T-helper 1 cell treated with Interleukin-12 subunit alpha and Interleukin-12 subunit beta and Interleukin-4 antibody, amounts not matched to agents 30 μg/mL and 1 μg/mL, for 36 hours (primary cell): ENCODE data around the gene MAF.

ENCODE experiments used
- H3K27ac Mint-ChIP-seq: one replicate; pipeline ENCODE4 v1.8.0; 2021; ENCODE audit warnings: mild to moderate bottlenecking, mixed read lengths
- H3K27me3 Mint-ChIP-seq: one replicate; pipeline ENCODE4 v1.8.0; 2021; ENCODE audit warnings: low read depth, mixed read lengths
- H3K36me3 Mint-ChIP-seq: one replicate; pipeline ENCODE4 v1.8.0; 2021; ENCODE audit warnings: low read depth, mixed read lengths
- H3K4me1 Mint-ChIP-seq: one replicate; pipeline ENCODE4 v1.8.0; 2021; ENCODE audit warnings: low read depth, mixed read lengths
- H3K4me3 Mint-ChIP-seq: one replicate; pipeline ENCODE4 v1.8.0; 2021; ENCODE audit warnings: mild to moderate bottlenecking, moderate library complexity, mixed read lengths
- H3K9me3 Mint-ChIP-seq: one replicate; pipeline ENCODE4 v1.8.0; 2021; ENCODE audit warnings: mixed read lengths

Gene MAF

GRCh38 chr16:79601931-79602627, 1.5 kb upstream of the MAF start:
- Mint-ChIP-seq H3K27me3 (peaks cover 7% of the 10 kb centered on the region), H3K36me3 (peaks cover 14% of the 10 kb centered on the region)

GRCh38 chr16:79601092-79601930, 774 bp upstream of the MAF start:
- Mint-ChIP-seq H3K9me3 (no peaks in the 10 kb centered on the region), H3K27ac (peak overlapping the region; percentile 92), H3K4me3 (peak overlapping the region; percentile 93), H3K4me1 (peaks cover 37% of the 10 kb centered on the region), H3K36me3 (peaks cover 16% of the 10 kb centered on the region), H3K27me3 (peaks cover 7% of the 10 kb centered on the region)

More at GRCh38 chr16:79601931-79602627, 1.5 kb upstream of the MAF start:
- H3K9me3 Mint-ChIP-seq = no peaks in the 10 kb centered on the region
- peak overlapping the region; percentile 93 for H3K4me3 Mint-ChIP-seq
- peaks cover 36% of the 10 kb centered on the region for H3K4me1 Mint-ChIP-seq
- peak overlapping the region; percentile 92 for H3K27ac Mint-ChIP-seq

DNA sequence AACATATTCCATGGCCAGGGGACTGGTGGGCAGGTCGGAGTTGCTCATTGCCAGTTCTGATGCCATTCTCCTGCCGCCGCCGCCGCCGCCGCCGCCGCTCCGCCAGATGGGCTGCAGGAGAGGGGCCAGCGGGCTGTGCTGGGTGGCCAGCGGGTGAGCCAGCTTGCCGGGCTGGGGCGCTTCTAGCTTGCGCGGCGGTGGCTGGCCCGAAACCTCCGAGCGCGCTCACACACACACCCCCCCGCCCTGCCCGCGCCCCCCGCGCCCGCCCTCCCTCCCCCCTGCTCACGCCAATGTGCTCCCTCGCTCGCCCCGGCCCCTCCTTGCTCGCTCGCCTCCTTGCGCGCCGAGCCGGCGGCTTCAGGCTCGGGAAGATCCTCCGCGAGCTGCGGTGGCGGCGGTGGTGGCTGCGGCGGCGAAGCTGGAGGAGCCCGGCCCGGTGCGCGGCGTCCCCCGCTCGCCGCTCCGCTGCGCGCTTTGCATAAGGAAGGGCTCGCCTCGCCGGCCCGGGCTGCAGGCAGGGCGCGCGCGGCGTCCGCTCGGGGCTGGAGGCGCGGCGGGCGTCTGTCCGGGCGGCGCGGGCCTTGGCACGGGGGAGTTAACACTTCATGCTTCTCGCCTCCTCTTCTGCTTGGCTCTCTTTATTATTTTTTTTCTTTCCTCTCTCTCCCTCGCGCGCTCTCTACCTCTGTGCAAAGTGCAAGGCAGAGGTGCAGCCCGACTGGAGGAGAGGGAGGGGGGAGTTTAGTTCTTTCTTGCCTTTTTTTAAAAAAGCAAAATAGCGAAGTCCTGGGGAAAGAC, 500 bp downstream of the MAF start:
- Mint-ChIP-seq H3K4me3 (peak overlapping the region; percentile 93), H3K4me1 (peaks cover 36% of the 10 kb centered on the region), H3K27ac (peak overlapping the region; percentile 94), H3K27me3 (peaks cover 7% of the 10 kb centered on the region), H3K9me3 (no peaks in the 10 kb centered on the region), H3K36me3 (peaks cover 28% of the 10 kb centered on the region)

DNA sequence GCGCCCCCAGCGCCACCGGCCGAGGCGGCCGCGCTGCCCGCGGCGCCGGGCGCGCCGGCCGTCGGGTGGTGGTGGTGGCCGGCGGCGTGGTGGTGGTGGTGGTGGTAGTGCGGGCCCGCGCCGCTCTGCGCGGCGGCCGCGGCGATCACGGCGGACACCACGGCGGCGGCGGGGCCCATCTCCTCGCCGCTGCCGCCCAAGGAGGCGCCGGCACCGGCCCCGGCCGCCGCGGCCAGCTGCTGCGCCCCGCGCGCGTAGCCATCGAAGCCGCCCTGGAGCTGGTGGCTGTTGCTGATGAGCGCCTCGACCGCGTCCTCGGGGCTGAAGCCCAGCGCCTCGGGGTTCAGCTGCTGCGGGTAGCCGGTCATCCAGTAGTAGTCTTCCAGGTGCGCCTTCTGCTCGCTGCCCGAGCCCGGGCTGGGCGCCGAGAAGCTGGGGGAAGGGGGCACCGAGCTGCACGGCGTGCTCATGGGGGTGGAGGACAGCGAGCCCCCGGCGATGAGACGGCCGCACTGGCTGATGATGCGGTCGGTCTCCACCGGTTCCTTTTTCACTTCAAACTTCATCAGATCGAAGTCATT, 1.2 kb downstream of the MAF start:
- Mint-ChIP-seq H3K4me3 (peak overlapping the region; percentile 92), H3K27me3 (peaks cover 7% of the 10 kb centered on the region), H3K27ac (peak overlapping the region; percentile 91), H3K36me3 (peaks cover 34% of the 10 kb centered on the region), H3K9me3 (no peaks in the 10 kb centered on the region), H3K4me1 (peaks cover 39% of the 10 kb centered on the region)

DNA sequence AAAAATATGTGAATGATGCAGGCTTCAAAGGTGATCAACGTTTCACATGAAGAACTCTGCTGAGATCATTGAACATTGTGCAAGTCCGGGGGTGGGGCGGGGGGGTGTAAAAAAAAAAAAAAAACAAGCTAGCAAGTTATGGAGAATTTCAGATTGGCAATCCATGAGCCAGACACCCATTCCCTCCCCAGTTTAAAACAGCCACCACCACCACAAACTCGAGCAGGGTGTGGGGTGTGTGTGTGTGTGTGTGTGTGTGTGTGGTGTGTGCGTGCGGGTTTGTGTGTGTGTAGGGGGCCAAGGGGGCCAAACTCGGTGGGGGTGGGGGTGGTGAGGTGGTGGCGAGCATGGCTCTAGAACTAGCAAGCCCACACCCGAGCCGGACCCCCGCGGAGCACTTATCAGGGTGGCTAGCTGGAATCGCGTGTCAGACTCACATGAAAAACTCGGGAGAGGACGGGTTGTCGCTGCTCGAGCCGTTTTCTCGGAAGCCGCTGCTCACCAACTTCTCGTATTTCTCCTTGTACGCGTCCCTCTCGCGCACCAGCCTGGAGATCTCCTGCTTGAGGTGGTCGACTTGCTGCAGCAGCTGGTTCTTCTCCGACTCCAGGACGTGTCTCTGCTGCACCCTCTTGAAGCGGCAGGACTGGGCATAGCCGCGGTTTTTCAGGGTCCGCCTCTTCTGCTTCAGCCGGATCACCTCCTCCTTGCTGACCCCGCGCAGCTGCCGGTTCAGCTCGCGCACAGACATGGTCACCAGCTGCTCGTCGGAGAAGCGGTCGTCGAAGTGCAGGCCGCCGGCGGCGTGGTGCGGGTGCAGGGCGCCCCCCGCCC, 2.0 kb downstream of the MAF start:
- Mint-ChIP-seq H3K4me1 (peaks cover 38% of the 10 kb centered on the region), H3K27ac (peak overlapping the region; percentile 86), H3K9me3 (no peaks in the 10 kb centered on the region), H3K27me3 (peaks cover 3% of the 10 kb centered on the region), H3K4me3 (peak overlapping the region; percentile 92), H3K36me3 (peaks cover 38% of the 10 kb centered on the region)

DNA sequence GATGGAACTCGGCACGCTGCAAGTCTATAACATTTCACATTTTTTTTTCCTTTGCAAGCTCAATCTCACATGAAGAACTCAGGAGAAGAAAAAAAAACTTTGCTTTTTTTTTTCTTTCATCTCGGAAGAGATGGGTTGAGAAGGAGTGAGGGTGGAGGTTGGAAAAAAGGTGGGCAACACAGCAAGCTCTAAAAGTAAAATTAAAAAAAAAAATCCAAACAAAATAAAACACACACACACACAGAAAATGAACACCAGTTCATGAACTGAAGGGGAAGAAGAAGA, 2.5 kb downstream of the MAF start:
- Mint-ChIP-seq H3K36me3 (peaks cover 43% of the 10 kb centered on the region), H3K9me3 (no peaks in the 10 kb centered on the region), H3K27me3 (peaks cover 3% of the 10 kb centered on the region), H3K4me3 (peak overlapping the region; percentile 92), H3K27ac (peak overlapping the region; percentile 86), H3K4me1 (peaks cover 41% of the 10 kb centered on the region)

GRCh38 chr16:79597277-79598062, 3.1 kb downstream of the MAF start:
- peak overlapping the region; percentile 92 for H3K4me3 Mint-ChIP-seq
- peaks cover 37% of the 10 kb centered on the region for H3K4me1 Mint-ChIP-seq

GRCh38 chr16:79595931-79596450, 4.5 kb downstream of the MAF start:
- peak overlapping the region; percentile 92 for H3K4me3 Mint-ChIP-seq
- H3K36me3 Mint-ChIP-seq = peaks cover 47% of the 10 kb centered on the region
- H3K27me3 Mint-ChIP-seq = peaks cover 4% of the 10 kb centered on the region
- peak overlapping the region; percentile 76 for H3K27ac Mint-ChIP-seq
- H3K9me3 Mint-ChIP-seq = no peaks in the 10 kb centered on the region
- H3K4me1 Mint-ChIP-seq = peaks cover 30% of the 10 kb centered on the region

More at GRCh38 chr16:79597277-79598062, 3.1 kb downstream of the MAF start:
- peaks cover 3% of the 10 kb centered on the region for H3K27me3 Mint-ChIP-seq
- peaks cover 45% of the 10 kb centered on the region for H3K36me3 Mint-ChIP-seq
- H3K27ac Mint-ChIP-seq = peak overlapping the region; percentile 86
- H3K9me3 Mint-ChIP-seq = no peaks in the 10 kb centered on the region

DNA sequence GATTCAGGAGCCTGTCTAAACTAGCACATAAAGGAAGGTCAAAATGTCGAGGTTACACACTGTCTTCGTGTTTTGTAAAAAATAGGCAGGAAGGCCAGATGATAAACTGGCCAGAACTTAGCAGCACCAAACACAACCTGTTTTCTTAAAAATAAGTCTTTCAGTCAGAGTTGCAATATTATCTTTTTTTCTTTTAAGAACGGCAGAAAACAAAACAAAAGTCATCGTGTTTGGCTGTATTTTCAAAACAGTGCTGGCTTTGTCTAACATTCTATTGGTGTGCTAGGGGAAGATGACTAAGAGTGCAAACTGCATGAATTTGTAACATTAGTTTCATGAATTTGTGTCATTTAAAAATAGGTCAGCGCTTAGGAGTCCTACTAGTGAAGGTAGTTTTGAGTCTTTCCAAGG, 5.3 kb downstream of the MAF start:
- H3K9me3 Mint-ChIP-seq = no peaks in the 10 kb centered on the region
- peaks cover 11% of the 10 kb centered on the region for H3K27me3 Mint-ChIP-seq
- peaks cover 30% of the 10 kb centered on the region for H3K4me1 Mint-ChIP-seq
- H3K27ac Mint-ChIP-seq = peak overlapping the region; percentile 76
- peaks cover 48% of the 10 kb centered on the region for H3K36me3 Mint-ChIP-seq
- H3K4me3 Mint-ChIP-seq = peak overlapping the region; percentile 92

GRCh38 chr16:79593754-79594153, 6.8 kb downstream of the MAF start:
- no peaks in the 10 kb centered on the region for H3K9me3 Mint-ChIP-seq
- no peak overlapping the region for H3K27ac Mint-ChIP-seq
- peaks cover 30% of the 10 kb centered on the region for H3K4me1 Mint-ChIP-seq
- H3K36me3 Mint-ChIP-seq = peaks cover 44% of the 10 kb centered on the region
- H3K4me3 Mint-ChIP-seq = peak overlapping the region; percentile 18
- H3K27me3 Mint-ChIP-seq = peaks cover 18% of the 10 kb centered on the region

GRCh38 chr16:79593074-79593531, 7.4 kb downstream of the MAF start:
- H3K4me1 Mint-ChIP-seq = peaks cover 30% of the 10 kb centered on the region
- no peak overlapping the region for H3K4me3 Mint-ChIP-seq
- H3K27me3 Mint-ChIP-seq = peaks cover 24% of the 10 kb centered on the region
- peaks cover 38% of the 10 kb centered on the region for H3K36me3 Mint-ChIP-seq
- H3K9me3 Mint-ChIP-seq = no peaks in the 10 kb centered on the region
- peak overlapping the region; percentile 1 for H3K27ac Mint-ChIP-seq

DNA sequence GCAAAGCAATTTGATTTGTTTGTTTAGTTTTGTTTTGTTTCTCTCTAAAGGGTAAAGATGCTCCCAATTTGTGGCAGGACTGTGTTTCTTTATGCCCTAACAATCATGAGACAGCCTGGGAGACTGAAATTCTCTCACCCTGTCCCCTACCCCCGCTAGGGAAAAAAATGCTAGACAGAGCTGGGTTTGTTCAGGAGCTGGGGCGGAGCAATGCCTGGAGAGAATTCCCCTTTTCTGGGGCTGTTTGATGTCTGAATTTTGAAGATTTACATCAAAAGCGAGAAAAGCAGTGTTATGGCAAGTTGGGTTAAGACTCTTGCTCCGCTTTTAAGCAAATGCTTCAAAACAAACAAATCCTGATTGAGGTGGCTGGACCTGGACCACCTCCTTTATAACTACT, 8.4 kb downstream of the MAF start:
- Mint-ChIP-seq H3K27ac (no peak overlapping the region), H3K36me3 (peaks cover 35% of the 10 kb centered on the region), H3K27me3 (peaks cover 33% of the 10 kb centered on the region), H3K4me3 (no peak overlapping the region), H3K9me3 (no peaks in the 10 kb centered on the region), H3K4me1 (peaks cover 26% of the 10 kb centered on the region)
